Transverse colon (tissue), 4 donors: ENCODE data around the gene XYLT1. TPM values are rescaled to one million over a fixed set of nuclear protein-coding genes. Genes with fewer than 3 reads are reported as not detected.
A peak's percentile ranks its signal among the peaks of the same experiment; 100 is the strongest.

ENCODE experiments used
- DNase-seq: peaks from one replicate; pipeline ENCODE4 v3.0.0-alpha.2; 2019
- H3K27ac ChIP-seq, 4 donors: fragments of 200-600 bp; sonication (generic); 2 replicates each; pipeline ENCODE4 v1.5.1; 2016 to 2018; ENCODE audit warnings: inconsistent platforms in 4 of 4
- H3K27me3 ChIP-seq: fragments of 200-600 bp; sonication (generic); 2 replicates; pipeline ENCODE4 v1.5.1; 2017; ENCODE audit warnings: inconsistent platforms
- H3K36me3 ChIP-seq, 4 donors: fragments of 200-600 bp; sonication (generic); 2 replicates each; pipeline ENCODE4 v1.5.1; 2017 to 2019; ENCODE audit warnings: inconsistent platforms in 4 of 4
- H3K4me1 ChIP-seq, 4 donors: fragments of 200-600 bp; sonication (generic); 2 replicates each; pipeline ENCODE4 v1.5.1; 2017 to 2020; ENCODE audit warnings: inconsistent platforms in 4 of 4
- H3K4me3 ChIP-seq, 4 donors: fragments of 200-600 bp; sonication (generic); 1 replicate in 1 of 4; 2 replicates in 3 of 4; pipeline versions ENCODE4 v1.5.1 to v1.6.1; 2017 to 2019; ENCODE audit warnings: inconsistent platforms in 4 of 4
- H3K9me3 ChIP-seq, 2 donors: fragments of 200-600 bp; sonication (generic); 2 replicates each; pipeline ENCODE4 v1.5.1; 2017 to 2019; ENCODE audit warnings: inconsistent platforms in 2 of 2
- CTCF ChIP-seq, 5 experiments: fragments of 200-600 bp in 3 of 5; fragments of 450-650 bp in 2 of 5; sonication (generic) in 3 of 5; IDR thresholded peaks; 1 replicate in 2 of 5; 2 replicates in 3 of 5; pipeline ENCODE4 v1.5.1; 2016 to 2017; ENCODE audit warnings: antibody characterized with exemption in 5 of 5, inconsistent platforms in 3 of 5, mild to moderate bottlenecking in 2 of 5, moderate library complexity in 1 of 5
- EP300 ChIP-seq: sonication (generic); formaldehyde crosslinking; IDR thresholded peaks from one replicate; pipeline ENCODE4 v1.6.1; 2017; ENCODE audit warnings: antibody characterized with exemption, low read depth
- POLR2A ChIP-seq: fragments of 450-650 bp; IDR thresholded peaks from one replicate; pipeline ENCODE4 v1.6.1; 2016; ENCODE audit warnings: antibody characterized with exemption, mild to moderate bottlenecking, moderate library complexity
- POLR2AphosphoS5 ChIP-seq, 3 donors: sonication (generic); formaldehyde crosslinking; IDR thresholded peaks; one replicate each; pipeline ENCODE4 v1.6.1; 2016; ENCODE audit warnings: antibody characterized with exemption in 3 of 3
- WGBS, 2 donors: methylation state at CpG; one replicate each; pipeline ENCODE4 v1.1.5; 2018; ENCODE audit warnings: low coverage in 1 of 2; 5-methylcytosine and 5-hydroxymethylcytosine counted together
- in situ Hi-C, 4 donors: fragments of 200-750 bp; cut with MboI; loops; one replicate each; pipeline versions ENCODE4 v1.15.0 to v1.15.1; 2017; ENCODE audit warnings: low sequenced_read_pairs in 3 of 4, low pct_ligation_motif_present in 1 of 4, low pct_unique_long_range_greater_than_20kb in 1 of 4
- intact Hi-C: fragments of 100-400 bp; cut with DNase I; formaldehyde crosslinking; loops from one replicate; pipeline ENCODE4 v1.15.1; 2023; ENCODE audit warnings: low total_unique reads
- total RNA-seq, 4 donors: library from RNA; depleted of rRNA; stranded (reverse); fragments of >200 nt; gene quantifications; one replicate each; pipeline ENCODE4 v1.1.0, GENCODE V29; 2016

The XYLT1 gene
- 10 to 100 TPM; 22.3 to 44.6 (median 39.4) TPM for total RNA-seq

GRCh38 chr16:17470908-17471718, at the start of gene XYLT1:
XYLT1 (minus strand) TSS chr16:17470960; CDS start chr16:17470796, 164 bp downstream.
- Histone ChIP-seq H3K9me3 (no peaks in the 10 kb centered on the region), H3K4me3 (peak within 1 kb of the TSS; percentile 73 to 93 (median 74)), H3K27ac (peak within 1 kb of the TSS; percentile 77 to 89 (median 84)), H3K36me3 (no peaks in the 10 kb centered on the region), H3K4me1 (peaks cover 16 to 41% (median 30%) of the 10 kb centered on the region in 4 donors), H3K27me3 (no peaks in the 10 kb centered on the region)
- intact Hi-C loops (no loop called here), in situ Hi-C loops (loop anchor here in 3 of 4 donors (10.0 to 25.0 kb wide), 6 partner anchors 104 to 606 kb away; no protein-coding TSS in a partner anchor)
- DNase-seq, result peak; percentile 73
- TF ChIP-seq CTCF (IDR thresholded peaks at IDR 0.05) (no peak), POLR2AphosphoS5 (IDR thresholded peaks at IDR 0.05) (peak in 2 of 3 donors; percentile 40), EP300 (no peak), POLR2A (no peak)
- 5 to 13% methylated on average over 7 to 27 of the region's 36 CpGs for WGBS, 2 donors

- no peak for DNase-seq
- no peak for TF ChIP-seq EP300
- no peak for TF ChIP-seq CTCF (IDR thresholded peaks at IDR 0.05)
- TF ChIP-seq POLR2A, result no peak
- no peak for TF ChIP-seq POLR2AphosphoS5 (IDR thresholded peaks at IDR 0.05)
- Histone ChIP-seq H3K4me1 (no peaks in the 10 kb centered on the region), H3K27me3 (peaks cover 5% of the 10 kb centered on the region), H3K9me3 (no peaks in the 10 kb centered on the region), H3K27ac (no peak overlapping the region), H3K36me3 (no peaks in the 10 kb centered on the region), H3K4me3 (no peak overlapping the region)
- intact Hi-C loops (no loop called here), in situ Hi-C loops (no loop called here)
- 71 to 78% methylated on average over 3 of the region's 3 CpGs for WGBS, 2 donors
Measured at GRCh38 chr16:17520111-17520510, 49.4 kb upstream of the XYLT1 start.

GRCh38 chr16:17519101-17519955, 48.6 kb upstream of the XYLT1 start:
- H3K27me3 ChIP-seq, result peaks cover 5% of the 10 kb centered on the region
- in situ Hi-C loops (no loop called here), intact Hi-C loops (no loop called here)
- no peak for TF ChIP-seq CTCF (IDR thresholded peaks at IDR 0.05)
- TF ChIP-seq POLR2AphosphoS5 (IDR thresholded peaks at IDR 0.05), result no peak
- no peak for TF ChIP-seq POLR2A
- no peak for TF ChIP-seq EP300
- H3K4me1 ChIP-seq, result no peaks in the 10 kb centered on the region
- H3K4me3 ChIP-seq, result no peak overlapping the region
- DNase-seq, result no peak
- H3K27ac ChIP-seq, result no peak overlapping the region
- H3K36me3 ChIP-seq, result no peaks in the 10 kb centered on the region
- no peaks in the 10 kb centered on the region for H3K9me3 ChIP-seq
- 69 to 80% methylated on average over 7 to 9 of the region's 9 CpGs for WGBS, 2 donors

GRCh38 chr16:17518441-17518840, 47.7 kb upstream of the XYLT1 start:
- no peak for DNase-seq
- TF ChIP-seq POLR2A (no peak), CTCF (IDR thresholded peaks at IDR 0.05) (no peak), EP300 (no peak)
- Histone ChIP-seq H3K36me3 (no peaks in the 10 kb centered on the region), H3K27ac (no peak overlapping the region), H3K27me3 (peaks cover 5% of the 10 kb centered on the region), H3K9me3 (no peaks in the 10 kb centered on the region), H3K4me3 (no peak overlapping the region), H3K4me1 (no peaks in the 10 kb centered on the region)
- in situ Hi-C loops, result no loop called here
- 45 to 49% methylated on average over 3 of the region's 3 CpGs for WGBS, 2 donors
- intact Hi-C loops, result no loop called here
